SK-N-SH (cell line): Measurements from ENCODE around the gene FAM107B. TPM values are rescaled to one million over a fixed set of nuclear protein-coding genes. Genes with fewer than 3 reads are reported as not detected.

ENCODE experiments used
- CTCF ChIA-PET: fragments of 300-600, 350-600 bp; formaldehyde crosslinking; extraction: SDS; loops from one replicate; lab custom pipeline; 2021; lab: Yijun Ruan, JAX
- POLR2A ChIA-PET: fragments of 350-600 bp; sonication (Branson Sonifier 250); formaldehyde crosslinking; extraction: SDS; loops from one replicate; lab custom pipeline; 2020; ENCODE audit warnings: antibody characterized with exemption, inconsistent platforms; lab: Yijun Ruan, JAX
- DNase-seq: peaks from one replicate; pipeline ENCODE4 v3.0.0; 2012
- H2AFZ ChIP-seq: fragments of 200-600 bp; sonication (generic); 2 replicates; pipeline ENCODE4 v1.8.1; 2016; ENCODE audit warnings: antibody characterized with exemption, mild to moderate bottlenecking, low read depth
- H3F3A ChIP-seq: fragments of 200-600 bp; sonication (generic); replicated peaks from 2 replicates; pipeline ENCODE3; 2016; ENCODE audit warnings: antibody characterized with exemption, mild to moderate bottlenecking; ENCODE audit not compliant: insufficient read depth
- H3K27ac ChIP-seq, 2 experiments: fragments of 200-500 bp in 1 of 2; fragments of 200-600 bp in 1 of 2; sonication (Bioruptor generic) in 1 of 2; sonication (generic), shearing (Covaris generic) in 1 of 2; 2 replicates each; pipeline versions ENCODE4 v1.5.1 to v1.6.1; 2014 to 2016; ENCODE audit warnings: low read depth in 2 of 2, inconsistent platforms in 1 of 2, low read length in 1 of 2, mild to moderate bottlenecking in 1 of 2, mixed read lengths in 1 of 2
- H3K27me3 ChIP-seq: fragments of 200-600 bp; sonication (generic), shearing (Covaris generic); 2 replicates; pipeline ENCODE4 v1.6.1; 2016; ENCODE audit warnings: mixed run types; ENCODE audit not compliant: insufficient read depth
- H3K36me3 ChIP-seq, 2 experiments: fragments of 200-500 bp in 1 of 2; fragments of 200-600 bp in 1 of 2; sonication (Bioruptor generic) in 1 of 2; sonication (generic) in 1 of 2; replicated peaks in 1 of 2; 2 replicates each; pipeline versions ENCODE3 to v1.5.1; 2014 to 2016; ENCODE audit warnings: low read length in 1 of 2, mild to moderate bottlenecking in 1 of 2; ENCODE audit not compliant: insufficient read depth in 2 of 2, control insufficient read depth in 1 of 2
- H3K4me1 ChIP-seq, 2 experiments: fragments of 200-500 bp in 1 of 2; fragments of 200-600 bp in 1 of 2; sonication (Bioruptor generic) in 1 of 2; sonication (generic), shearing (Covaris generic) in 1 of 2; 2 replicates each; pipeline versions ENCODE4 v1.5.1 to v1.6.1; 2014 to 2016; ENCODE audit warnings: low read depth in 1 of 2, low read length in 1 of 2, mixed run types in 1 of 2; ENCODE audit not compliant: insufficient read depth in 2 of 2, control insufficient read depth in 1 of 2
- H3K4me2 ChIP-seq: fragments of 200-600 bp; sonication (generic), shearing (Covaris generic); 2 replicates; pipeline ENCODE4 v1.6.1; 2017; ENCODE audit warnings: mixed run types
- H3K4me3 ChIP-seq, 2 experiments: fragments of 200-500 bp in 1 of 2; fragments of 200-600 bp in 1 of 2; sonication (Bioruptor generic) in 1 of 2; sonication (generic), shearing (Covaris generic) in 1 of 2; 2 replicates each; pipeline versions ENCODE4 v1.5.1 to v1.8.1; 2014 to 2016; ENCODE audit warnings: low read depth in 2 of 2, inconsistent platforms in 1 of 2, low read length in 1 of 2, mild to moderate bottlenecking in 1 of 2, mixed read lengths in 1 of 2, moderate library complexity in 1 of 2
- H3K79me2 ChIP-seq: fragments of 200-600 bp; sonication (generic); 2 replicates; pipeline ENCODE4 v1.8.1; 2017; ENCODE audit warnings: mild to moderate bottlenecking; ENCODE audit not compliant: insufficient read depth
- H3K9ac ChIP-seq: fragments of 200-600 bp; sonication (generic); 2 replicates; pipeline ENCODE4 v1.6.1; 2017; ENCODE audit warnings: mixed run types
- H3K9me2 ChIP-seq: fragments of 200-600 bp; sonication (generic); 2 replicates; pipeline ENCODE4 v1.6.1; 2017; ENCODE audit warnings: mixed run types
- H3K9me3 ChIP-seq: fragments of 200-600 bp; sonication (generic); 2 replicates; pipeline ENCODE4 v1.6.1; 2017; ENCODE audit warnings: mixed run types, mild to moderate bottlenecking, moderate library complexity
- H4K20me1 ChIP-seq: fragments of 200-600 bp; sonication (generic); 2 replicates; pipeline ENCODE4 v1.6.1; 2017; ENCODE audit warnings: mild to moderate bottlenecking, mixed run types; ENCODE audit not compliant: insufficient read depth
- IRF3 ChIP-seq: fragments of 150-350 bp; IDR thresholded peaks from 2 replicates; pipeline ENCODE4 v1.6.1; 2016; ENCODE audit warnings: mild to moderate bottlenecking, low read depth, low read length
- MEF2A ChIP-seq: IDR thresholded peaks from 2 replicates; pipeline ENCODE4 v1.4.0; 2012; ENCODE audit warnings: low read depth, borderline replicate concordance
- MXI1 ChIP-seq: IDR thresholded peaks from 2 replicates; pipeline ENCODE4 v1.6.1; 2012; ENCODE audit warnings: mild to moderate bottlenecking, low read depth, low read length, improper control_type of control experiment
- NFIC ChIP-seq: IDR thresholded peaks from 2 replicates; pipeline ENCODE4 v1.4.0; 2012; ENCODE audit warnings: borderline replicate concordance
- NRF1 ChIP-seq: IDR thresholded peaks from 2 replicates; pipeline ENCODE4 v1.6.1; 2012; ENCODE audit warnings: low read depth, mild to moderate bottlenecking, low read length
- PBX3 ChIP-seq: IDR thresholded peaks from 2 replicates; pipeline ENCODE4; 2012
- POLR2AphosphoS5 ChIP-seq: IDR thresholded peaks from 2 replicates; pipeline ENCODE4 v1.6.1; 2012; ENCODE audit warnings: low read depth, low read length
- REST ChIP-seq: IDR thresholded peaks from 2 replicates; pipeline ENCODE4 v1.6.1; 2012; ENCODE audit warnings: mild to moderate bottlenecking, low read depth, low read length, moderate library complexity
- SIN3A ChIP-seq: IDR thresholded peaks from 2 replicates; pipeline ENCODE4 v1.6.1; 2012; ENCODE audit warnings: low read depth, mild to moderate bottlenecking, low read length, moderate library complexity, borderline replicate concordance
- SMC3 ChIP-seq: IDR thresholded peaks from 2 replicates; pipeline ENCODE4 v1.6.1; 2012; ENCODE audit warnings: low read depth, low read length, improper control_type of control experiment
- TEAD4 ChIP-seq: IDR thresholded peaks from 2 replicates; pipeline ENCODE4 v1.4.0; 2012; ENCODE audit warnings: mild to moderate bottlenecking, borderline replicate concordance; ENCODE audit not compliant: insufficient read depth
- USF1 ChIP-seq: IDR thresholded peaks from 2 replicates; pipeline ENCODE4 v1.4.0; 2012; ENCODE audit warnings: low read depth, borderline replicate concordance
- USF2 ChIP-seq: fragments of 150-350 bp; IDR thresholded peaks from 2 replicates; pipeline ENCODE4 v1.6.1; 2017; ENCODE audit warnings: antibody characterized with exemption, low read length, low read depth, borderline replicate concordance
- YY1 ChIP-seq: IDR thresholded peaks from 2 replicates; pipeline ENCODE4 v1.4.0; 2012; ENCODE audit warnings: low read depth, mild to moderate bottlenecking
- WGBS: methylation state at CpG from one replicate; pipeline ENCODE4 v1.1.6; 2017; ENCODE audit warnings: low lambda C conversion rate; 5-methylcytosine and 5-hydroxymethylcytosine counted together
- polyA plus RNA-seq, 3 experiments: library from polyadenylated mRNA; depleted of rRNA; stranded (reverse); fragments of >200 nt; gene quantifications; 2 replicates each; pipeline ENCODE4 v1.2.3, GENCODE V29; 2012

Gene FAM107B
- polyA plus RNA-seq, 1 of the 3 experiments (the other 2 are of a cell fraction), result 1.0 TPM

GRCh38 chr10:14554091-14554490 lies 220.6 kb downstream of the FAM107B start:
- no peak for DNase-seq
- no peak overlapping the region for H3K9ac ChIP-seq
- no peak overlapping the region for H3K4me2 ChIP-seq
- no peak overlapping the region for H3K4me3 ChIP-seq
- no peaks in the 10 kb centered on the region for H3K9me2 ChIP-seq
- no peak overlapping the region; a peak in 1 of 4 replicates for H3K27ac ChIP-seq
- ChIA-PET POLR2A (no interaction called here), CTCF (interaction anchor here (0.9 to 1.9 kb wide), 4 partner anchors 11 to 270 kb away, joined by 3 to 7 read pairs (median 4); no protein-coding TSS in a partner anchor)
- no peaks in the 10 kb centered on the region for H3K9me3 ChIP-seq
- H3K79me2 ChIP-seq, result no peaks in the 10 kb centered on the region
- TF ChIP-seq IRF3 (no peak), YY1 (no peak), NRF1 (no peak), MXI1 (no peak), SMC3 (no peak), USF2 (no peak), REST (no peak), POLR2AphosphoS5 (no peak), MEF2A (no peak), USF1 (no peak), NFIC (no peak), PBX3 (no peak), SIN3A (no peak), TEAD4 (no peak)
- H3F3A ChIP-seq, result no peaks in the 10 kb centered on the region
- no peaks in the 10 kb centered on the region; a peak in 1 of 4 replicates for H3K4me1 ChIP-seq
- H3K27me3 ChIP-seq, result no peaks in the 10 kb centered on the region
- H3K36me3 ChIP-seq, result no peaks in the 10 kb centered on the region
- H4K20me1 ChIP-seq, result no peaks in the 10 kb centered on the region
- no peak overlapping the region for H2AFZ ChIP-seq
- 89% methylated on average over 3 of the region's 3 CpGs for WGBS
